Putamen (tissue), 1 donor: ENCODE measurements around the gene PCYT2.
"Not testable (repeated sequence)": the region's sequence is repeated elsewhere in the genome, so short reads cannot be mapped to it uniquely, and the experiment has no call there.

Experiments used
- DNase-seq: peaks from one replicate; pipeline ENCODE4 v3.0.0-alpha.2; 2016; ENCODE audit warnings: low spot score

PCYT2 gene

GRCh38 chr17:81911277-81911961, at the start of gene PCYT2:
PCYT2 (minus strand) TSS chr17:81911399; CDS start chr17:81911355, 44 bp downstream.
- peak; percentile 92 for DNase-seq

- no peak for DNase-seq
Measured at GRCh38 chr17:81960130-81960958, 49.1 kb upstream of the PCYT2 start.

- DNase-seq: peak; percentile 49
Measured at GRCh38 chr17:81959362-81960129, 48.3 kb upstream of the PCYT2 start.

GRCh38 chr17:81958633-81959342, 47.6 kb upstream of the PCYT2 start:
- no peak for DNase-seq

- no peak for DNase-seq
Measured at GRCh38 chr17:81957691-81958432, 46.7 kb upstream of the PCYT2 start.

GRCh38 chr17:81956607-81957589, 45.7 kb upstream of the PCYT2 start:
- no peak for DNase-seq

GRCh38 chr17:81955756-81956544, 44.8 kb upstream of the PCYT2 start:
- DNase-seq: no peak

GRCh38 chr17:81955058-81955681, 44.0 kb upstream of the PCYT2 start:
- DNase-seq: no peak

- DNase-seq: no peak
Measured at GRCh38 chr17:81954131-81955057, 43.2 kb upstream of the PCYT2 start.

- DNase-seq: not testable (repeated sequence)
Measured at GRCh38 chr17:81953443-81953842, 42.2 kb upstream of the PCYT2 start.

GRCh38 chr17:81952792-81953228, 41.6 kb upstream of the PCYT2 start:
- no peak for DNase-seq

- no peak for DNase-seq
Measured at GRCh38 chr17:81951785-81952684, 40.8 kb upstream of the PCYT2 start.

- no peak for DNase-seq
Measured at GRCh38 chr17:81950501-81950900, 39.3 kb upstream of the PCYT2 start.

- DNase-seq: no peak
Measured at GRCh38 chr17:81948635-81949378, 37.6 kb upstream of the PCYT2 start.

GRCh38 chr17:81947189-81947588, 36.0 kb upstream of the PCYT2 start, which contains the start of gene MYADML2:
MYADML2 (minus strand) TSS chr17:81947233; CDS start chr17:81941741, 5,492 bp downstream.
- DNase-seq: no peak

- DNase-seq: no peak
Measured at GRCh38 chr17:81944858-81945257, 33.7 kb upstream of the PCYT2 start.
